HG03575 (cell line): ENCODE results near the gene METTL8.

Source experiments
- ATAC-seq: cut with Tn5 transposase; IDR thresholded peaks from one replicate; pipeline ENCODE4 v1.9.1; 2021; ENCODE audit not compliant: unreplicated experiment, insufficient number of reproducible peaks, low FRiP score; ENCODE audit errors: extremely low read depth

The METTL8 gene

DNA sequence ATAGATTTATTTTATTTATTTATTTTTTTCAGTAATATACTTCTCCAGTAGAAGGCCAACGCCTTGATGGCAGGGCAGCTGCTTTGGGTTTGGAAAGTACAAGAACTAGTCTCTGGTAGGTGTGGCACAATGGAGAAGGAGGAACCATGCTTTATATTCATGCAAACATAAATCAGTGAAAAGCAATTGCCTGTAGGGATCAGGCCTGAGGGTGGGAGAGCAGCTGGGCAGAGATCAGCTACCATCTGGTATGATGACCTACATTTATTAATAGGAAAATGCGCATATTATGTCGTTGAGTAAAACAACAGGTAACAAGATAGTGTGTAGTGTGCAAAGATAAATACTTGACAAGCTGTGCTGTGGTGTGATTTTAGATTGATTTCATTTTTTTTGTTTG, 152.7 kb downstream of the METTL8 start:
- no peak for ATAC-seq

DNA sequence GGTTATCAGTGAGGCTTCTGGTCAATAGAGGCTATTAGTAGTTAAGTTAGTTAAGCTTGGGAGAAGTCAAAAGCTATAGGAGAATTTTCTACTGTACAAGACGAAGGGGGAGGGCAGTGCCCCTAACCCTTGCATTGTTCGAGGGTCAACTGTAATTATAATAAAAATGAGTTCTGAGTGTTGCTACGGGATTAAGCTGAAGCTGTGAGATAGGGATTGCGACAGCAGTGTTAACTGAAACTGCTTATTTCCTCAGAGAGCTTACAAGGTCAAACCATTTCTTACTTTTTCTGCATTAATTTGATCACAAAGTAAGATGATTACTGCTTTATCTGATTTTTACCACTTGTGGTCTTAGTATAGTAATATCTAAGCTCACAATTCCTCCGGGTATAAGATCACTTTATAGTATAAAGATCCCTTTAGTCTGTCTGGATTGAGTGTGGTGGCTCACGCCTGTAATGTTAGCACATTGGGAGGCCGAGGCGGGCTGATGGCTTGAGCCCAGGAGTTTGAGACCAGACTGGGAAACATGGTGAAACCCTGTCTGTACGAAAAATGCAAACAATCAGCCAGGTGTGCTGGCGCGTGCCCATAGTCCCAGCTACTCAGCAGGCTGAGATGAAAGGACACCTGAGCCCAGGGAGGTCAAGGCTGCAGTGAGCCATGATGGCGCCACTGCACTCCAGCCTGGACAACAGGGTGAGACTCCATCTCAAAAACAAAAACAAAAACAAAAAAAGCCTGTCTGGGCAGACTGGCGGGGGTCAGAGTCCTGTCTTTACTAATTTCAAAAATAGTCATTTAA, 153.6 kb downstream of the METTL8 start:
- ATAC-seq: no peak

DNA sequence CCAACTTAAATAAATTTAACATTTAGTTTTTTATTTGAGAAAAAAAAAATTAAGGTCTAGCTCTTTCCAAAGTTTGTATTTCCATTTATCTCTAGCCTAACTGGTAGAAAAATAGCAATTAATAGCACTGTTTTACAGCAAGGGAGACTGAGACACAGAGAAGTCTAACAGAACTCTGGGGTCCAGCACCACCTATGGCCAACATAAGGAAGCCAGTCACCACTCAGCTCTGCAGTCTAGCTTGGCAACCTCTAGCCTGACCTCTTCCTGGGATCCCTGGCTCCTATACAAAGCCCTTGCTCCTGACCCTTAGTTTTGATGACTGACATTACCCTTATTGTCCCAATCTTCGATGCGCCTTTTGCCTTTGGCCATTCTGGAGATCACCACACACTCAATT, 159.0 kb downstream of the METTL8 start:
- ATAC-seq: no peak

DNA sequence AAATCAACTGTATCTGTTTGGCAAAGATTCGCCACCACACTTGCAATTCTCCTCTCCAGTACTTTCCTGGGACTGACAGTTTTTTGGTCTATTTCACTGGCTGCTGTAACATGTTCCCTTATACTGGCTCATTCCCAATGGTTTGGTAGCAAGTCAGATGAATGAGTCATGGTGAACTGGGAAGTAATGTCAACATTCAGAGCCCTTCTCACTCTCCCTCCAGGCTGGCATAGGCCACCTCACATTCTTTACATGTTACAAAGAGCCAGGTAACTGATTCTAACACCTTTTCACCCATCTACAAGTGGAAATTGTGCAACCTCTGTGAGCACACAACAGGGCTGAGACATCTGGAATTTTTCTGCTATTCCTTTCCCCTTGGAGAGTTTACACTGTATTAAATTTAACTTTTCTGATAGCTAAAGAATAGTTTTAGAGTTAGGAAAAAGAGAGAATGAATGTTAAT, 161.8 kb downstream of the METTL8 start:
- no peak for ATAC-seq

DNA sequence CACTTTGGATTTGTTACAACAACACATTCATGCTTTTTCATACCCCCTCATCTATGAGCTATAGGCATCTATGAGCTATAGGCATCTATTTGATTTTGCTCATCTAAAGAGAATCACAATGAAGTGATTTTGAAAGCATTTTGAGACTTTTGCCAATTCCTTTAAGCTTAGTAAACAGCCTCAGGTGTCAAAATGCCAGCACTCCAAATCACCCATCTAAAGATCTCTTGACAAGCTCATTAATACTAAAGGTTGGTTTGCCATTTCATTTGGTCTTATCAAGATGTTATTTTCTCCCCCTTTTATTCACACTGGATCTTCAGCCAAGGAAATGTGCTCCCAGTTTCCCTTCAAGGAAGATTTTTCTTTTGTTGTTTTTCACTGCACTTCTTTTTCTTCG, 162.4 kb downstream of the METTL8 start:
- ATAC-seq: no peak

DNA sequence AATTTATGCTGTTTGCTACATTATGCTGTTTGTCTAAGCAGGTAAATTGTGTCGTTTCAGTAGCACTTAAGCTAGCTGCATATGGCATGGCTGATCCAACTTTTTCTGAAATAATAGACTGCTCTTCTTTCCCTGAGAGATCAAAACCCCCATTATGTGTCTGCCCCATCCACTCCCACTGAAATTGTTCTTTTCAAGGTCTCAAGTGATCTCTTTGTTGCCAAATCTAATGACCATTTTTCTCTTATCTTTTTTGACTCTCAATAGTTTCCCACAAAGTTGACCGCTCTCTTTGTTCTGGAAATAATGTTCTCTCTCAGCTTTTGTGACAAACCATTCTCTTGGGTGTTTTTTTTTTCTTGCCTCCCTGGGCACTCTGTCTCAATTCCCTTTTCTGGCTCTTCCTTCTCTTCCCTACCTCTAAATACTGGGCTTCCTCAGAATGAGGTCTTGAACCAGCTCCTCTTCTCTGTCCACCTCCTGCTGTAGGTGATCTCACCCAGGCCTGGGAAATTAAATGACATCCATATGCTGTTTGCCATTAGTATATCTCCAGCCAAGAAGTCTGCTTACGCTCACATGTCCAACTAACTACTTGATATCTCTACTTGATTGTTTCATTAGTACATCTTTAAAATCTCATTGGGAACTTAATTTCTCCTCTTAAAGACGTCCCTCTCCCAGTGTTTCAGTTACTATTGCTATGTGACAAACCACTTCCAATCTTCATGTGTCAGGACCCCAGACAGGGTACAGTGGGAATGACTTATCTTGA, 165.7 kb downstream of the METTL8 start:
- no peak for ATAC-seq
